AG04450 (cell line): ENCODE results near the gene PDE11A. TPM values are rescaled to one million over a fixed set of nuclear protein-coding genes. Genes with fewer than 3 reads are reported as not detected.

Source experiments
- CTCF ChIA-PET: fragments of 300-600, 350-600 bp; formaldehyde crosslinking; extraction: SDS; loops from one replicate; lab custom pipeline; 2022; ENCODE audit warnings: antibody characterized with exemption, inconsistent platforms; lab: Charles Lee
- POLR2A ChIA-PET: fragments of 350-600 bp; formaldehyde crosslinking; extraction: SDS; loops from one replicate; lab custom pipeline; 2021; ENCODE audit warnings: antibody characterized with exemption, inconsistent platforms; lab: Yijun Ruan, JAX
- DNase-seq: peaks from one replicate; pipeline ENCODE4 v3.0.0-alpha.2; 2011; ENCODE audit warnings: low read depth, low spot score
- H3K27ac ChIP-seq: one replicate; pipeline ENCODE4 v1.5.1; 2012; ENCODE audit warnings: low read depth, low read length, control low read depth
- H3K27me3 ChIP-seq: one replicate; pipeline ENCODE4 v1.6.0; 2012; ENCODE audit warnings: low read length; ENCODE audit not compliant: control insufficient read depth, insufficient read depth
- H3K4me3 ChIP-seq: 2 replicates; pipeline ENCODE4 v1.5.1; 2011; ENCODE audit warnings: mild to moderate bottlenecking, low read depth, low read length, control low read depth
- H3K9me3 ChIP-seq: 2 replicates; pipeline ENCODE4 v1.5.1; 2012; ENCODE audit warnings: low read length; ENCODE audit not compliant: control insufficient read depth, insufficient read depth
- polyA plus RNA-seq: library from polyadenylated mRNA; depleted of rRNA; stranded (reverse); fragments of >200 nt; gene quantifications from 2 replicates; pipeline ENCODE4 v1.2.3, GENCODE V29; 2011
- TF ChIP-seq, protein P1 (sequence below): IDR thresholded peaks from 2 replicates; pipeline ENCODE4 v1.5.1; 2011; ENCODE audit warnings: low read depth, low read length, control low read depth, inconsistent platforms

The PDE11A gene
- polyA plus RNA-seq, 1 experiment, result 0.24 TPM

- ChIA-PET POLR2A (interaction anchor here (0.5 kb wide), 1 partner anchor 638 kb away, joined by 3 read pairs; no protein-coding TSS in a partner anchor), CTCF (no interaction called here)
- no peak overlapping the region for H3K4me3 ChIP-seq
- no peak overlapping the region for H3K27ac ChIP-seq
- TF ChIP-seq, protein P1, sequence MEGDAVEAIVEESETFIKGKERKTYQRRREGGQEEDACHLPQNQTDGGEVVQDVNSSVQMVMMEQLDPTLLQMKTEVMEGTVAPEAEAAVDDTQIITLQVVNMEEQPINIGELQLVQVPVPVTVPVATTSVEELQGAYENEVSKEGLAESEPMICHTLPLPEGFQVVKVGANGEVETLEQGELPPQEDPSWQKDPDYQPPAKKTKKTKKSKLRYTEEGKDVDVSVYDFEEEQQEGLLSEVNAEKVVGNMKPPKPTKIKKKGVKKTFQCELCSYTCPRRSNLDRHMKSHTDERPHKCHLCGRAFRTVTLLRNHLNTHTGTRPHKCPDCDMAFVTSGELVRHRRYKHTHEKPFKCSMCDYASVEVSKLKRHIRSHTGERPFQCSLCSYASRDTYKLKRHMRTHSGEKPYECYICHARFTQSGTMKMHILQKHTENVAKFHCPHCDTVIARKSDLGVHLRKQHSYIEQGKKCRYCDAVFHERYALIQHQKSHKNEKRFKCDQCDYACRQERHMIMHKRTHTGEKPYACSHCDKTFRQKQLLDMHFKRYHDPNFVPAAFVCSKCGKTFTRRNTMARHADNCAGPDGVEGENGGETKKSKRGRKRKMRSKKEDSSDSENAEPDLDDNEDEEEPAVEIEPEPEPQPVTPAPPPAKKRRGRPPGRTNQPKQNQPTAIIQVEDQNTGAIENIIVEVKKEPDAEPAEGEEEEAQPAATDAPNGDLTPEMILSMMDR, result no peak
- DNase-seq, result no peak
- H3K27me3 ChIP-seq, result no peaks in the 10 kb centered on the region
- H3K9me3 ChIP-seq, result no peaks in the 10 kb centered on the region
These were observed 374.3 kb downstream of the PDE11A start for GRCh38 chr2:177698281-177698680.

DNA sequence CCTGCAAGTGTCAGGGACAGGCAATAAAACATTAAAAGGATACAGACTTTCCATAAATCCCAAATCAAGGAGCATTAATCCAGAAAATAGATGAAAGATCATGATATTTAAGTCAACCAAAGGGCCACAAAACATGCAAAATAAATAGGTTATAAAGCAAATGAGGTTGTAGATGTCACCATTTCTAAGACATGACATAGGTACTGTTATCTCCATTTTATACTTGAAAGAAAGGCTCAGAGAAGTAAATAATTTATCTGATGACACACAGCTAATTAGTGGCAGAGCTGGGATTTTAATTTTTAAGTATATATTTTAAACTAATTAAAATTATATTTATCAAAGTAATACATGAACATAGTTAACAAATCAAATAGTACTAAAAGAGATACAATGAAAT is 378.2 kb downstream of the PDE11A start:
- ChIA-PET POLR2A (no interaction called here), CTCF (interaction anchor here (1.5 kb wide), 1 partner anchor 359 kb away, joined by 3 read pairs; no protein-coding TSS in a partner anchor)
- Histone ChIP-seq H3K27ac (no peak overlapping the region), H3K27me3 (no peaks in the 10 kb centered on the region), H3K9me3 (no peaks in the 10 kb centered on the region), H3K4me3 (no peak overlapping the region)
- TF ChIP-seq, protein P1, result no peak
- no peak for DNase-seq

DNA sequence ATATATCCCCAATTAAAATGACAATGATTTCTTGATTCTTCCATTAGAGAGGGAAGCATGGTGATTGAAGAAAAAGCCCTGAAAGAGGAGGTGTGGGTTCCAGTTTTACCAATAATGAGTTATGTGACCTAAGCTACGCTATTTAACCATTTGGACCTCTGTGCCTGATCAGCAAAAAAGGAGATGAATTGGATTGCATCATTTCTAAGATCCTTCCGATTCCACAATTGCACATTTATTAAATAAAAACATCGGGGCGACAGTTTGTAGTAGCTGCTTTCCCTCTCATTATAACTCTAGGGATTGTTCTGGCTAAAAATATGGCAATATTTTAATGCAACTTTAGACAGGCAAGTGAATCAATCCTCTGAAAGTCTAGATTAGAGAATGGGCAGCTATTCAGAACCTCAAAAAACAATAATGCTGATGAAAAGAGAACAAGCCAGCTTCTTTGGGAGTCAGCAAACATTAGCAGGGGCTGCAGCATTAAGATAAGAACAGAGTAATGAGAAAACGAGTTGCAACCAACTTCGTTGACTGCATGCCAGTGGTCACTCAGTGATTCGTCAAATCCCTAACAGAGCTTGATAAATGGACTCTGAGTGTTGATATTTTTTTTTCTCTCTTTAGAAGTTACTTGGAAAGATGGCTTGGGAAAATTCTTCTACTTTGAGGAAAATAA is 378.8 kb downstream of the PDE11A start:
- Histone ChIP-seq H3K27ac (no peak overlapping the region), H3K9me3 (no peaks in the 10 kb centered on the region), H3K4me3 (no peak overlapping the region), H3K27me3 (no peaks in the 10 kb centered on the region)
- ChIA-PET CTCF (interaction anchor here (0.6 to 1.5 kb wide), 2 partner anchors 24 to 359 kb away, joined by 3 read pairs; no protein-coding TSS in a partner anchor), POLR2A (no interaction called here)
- DNase-seq, result no peak
- TF ChIP-seq, protein P1, result no peak

DNA sequence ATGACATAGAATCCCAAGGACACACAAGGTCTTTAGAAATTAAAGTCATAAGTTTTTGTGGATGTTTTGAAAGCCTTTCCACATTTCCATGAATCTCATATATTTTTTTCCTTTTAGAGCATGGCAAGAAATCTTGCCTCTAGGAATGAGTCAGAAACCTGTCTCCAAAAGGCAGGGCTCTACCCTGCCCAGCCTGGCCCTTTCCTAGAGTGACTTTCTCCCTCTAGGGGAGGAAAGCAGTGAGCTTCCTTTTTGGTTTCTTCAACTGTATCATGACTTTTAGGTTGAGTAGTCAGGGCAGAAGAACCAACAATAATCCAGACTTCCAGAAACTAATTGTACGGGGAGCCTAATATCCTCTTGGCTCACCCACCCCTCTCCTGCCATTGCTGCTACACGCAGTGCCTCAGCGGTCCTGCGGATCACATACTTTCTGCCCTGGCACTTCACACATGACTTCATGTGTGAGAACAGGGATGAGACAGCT is 379.8 kb downstream of the PDE11A start:
- ChIA-PET POLR2A (interaction anchor here (0.6 kb wide), 1 partner anchor 80 kb away, joined by 3 read pairs; no protein-coding TSS in a partner anchor), CTCF (no interaction called here)
- Histone ChIP-seq H3K4me3 (no peak overlapping the region), H3K27me3 (no peaks in the 10 kb centered on the region), H3K9me3 (no peaks in the 10 kb centered on the region), H3K27ac (no peak overlapping the region)
- TF ChIP-seq, protein P1, result no peak
- no peak for DNase-seq

DNA sequence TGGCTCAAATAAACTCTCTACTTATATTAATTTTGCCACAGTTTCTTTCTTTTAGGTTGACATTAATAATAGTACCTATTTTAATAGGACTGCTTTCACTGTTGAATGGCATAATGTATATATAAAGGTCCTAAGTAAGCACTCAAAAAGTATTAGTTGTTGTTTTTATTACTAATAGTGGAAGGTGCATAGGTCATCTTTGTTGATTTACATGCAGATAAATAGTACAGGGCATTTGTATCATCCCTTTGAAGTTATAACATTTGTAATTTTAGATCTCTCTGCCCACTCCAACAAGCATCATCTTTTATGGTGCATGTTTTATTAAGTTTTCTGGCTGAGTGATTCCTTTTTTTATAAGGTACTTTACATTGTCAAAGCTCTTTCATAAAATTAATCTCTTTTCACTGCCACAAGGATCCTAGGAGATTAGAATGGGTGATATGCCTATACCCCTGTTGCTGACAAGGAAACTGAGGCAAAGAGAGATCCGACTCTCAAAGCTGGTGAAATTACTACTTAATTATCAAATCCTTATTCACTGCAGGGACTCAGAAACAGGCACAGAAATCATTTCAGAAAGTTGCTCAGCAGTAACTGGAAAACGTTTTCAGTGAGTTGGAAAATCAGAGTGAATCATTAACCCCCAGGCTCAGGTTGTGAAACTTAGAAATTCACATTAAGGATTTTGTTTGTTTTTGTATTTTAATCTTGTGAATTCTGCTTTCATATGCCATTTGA is 380.4 kb downstream of the PDE11A start:
- no peaks in the 10 kb centered on the region for H3K27me3 ChIP-seq
- POLR2A ChIA-PET, result interaction anchor here (0.6 kb wide), 1 partner anchor 80 kb away, joined by 3 read pairs; no protein-coding TSS in a partner anchor
- CTCF ChIA-PET, result no interaction called here
- TF ChIP-seq, protein P1, result no peak
- no peak for DNase-seq
- H3K27ac ChIP-seq, result no peak overlapping the region
- no peak overlapping the region for H3K4me3 ChIP-seq
- no peaks in the 10 kb centered on the region for H3K9me3 ChIP-seq
